ENCODE data around the gene TJP3.

DNA sequence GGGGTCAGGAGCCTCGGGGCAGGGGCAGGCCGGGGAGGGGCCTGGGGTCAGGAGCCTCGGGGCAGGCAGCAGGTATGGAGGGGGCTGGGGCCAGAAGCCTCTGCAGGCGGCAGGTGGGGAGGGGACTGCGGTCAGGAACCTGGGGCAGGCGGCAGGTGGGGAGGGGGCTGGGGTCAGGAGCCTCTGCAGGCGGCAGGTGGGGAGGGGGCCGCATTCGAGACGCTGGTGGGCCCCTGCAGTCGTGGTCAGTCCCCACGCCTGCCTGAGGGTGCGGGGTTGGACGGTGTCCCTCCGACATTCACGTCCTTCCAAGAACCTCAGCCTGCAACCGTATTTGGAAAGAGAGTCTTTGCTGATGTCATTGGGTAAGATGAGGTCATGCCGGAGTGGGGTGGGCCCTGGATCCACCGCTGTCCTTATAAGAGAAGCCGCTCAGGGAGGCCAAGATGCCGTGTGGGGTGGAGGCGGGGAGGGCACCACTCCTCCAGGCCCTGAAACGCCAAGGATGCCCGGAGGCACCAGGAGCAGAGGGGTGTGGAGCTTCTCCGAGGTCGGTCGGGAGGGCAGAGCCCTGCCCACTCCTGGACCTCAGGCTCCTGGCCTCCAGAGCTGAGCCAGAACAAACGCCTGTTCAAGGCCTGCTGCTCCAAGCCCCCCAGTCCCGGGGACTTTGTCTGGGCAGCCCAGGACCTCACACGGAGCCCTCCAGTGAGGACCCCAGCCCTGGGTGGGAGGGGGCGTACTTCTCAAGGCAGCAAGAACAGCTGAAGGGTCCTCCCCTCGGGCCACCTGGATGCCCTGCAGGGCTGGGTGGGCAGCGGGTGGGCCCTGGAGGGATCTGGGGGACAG, 38.0 kb upstream of the TJP3 start:
- TF ChIP-seq, protein P1, sequence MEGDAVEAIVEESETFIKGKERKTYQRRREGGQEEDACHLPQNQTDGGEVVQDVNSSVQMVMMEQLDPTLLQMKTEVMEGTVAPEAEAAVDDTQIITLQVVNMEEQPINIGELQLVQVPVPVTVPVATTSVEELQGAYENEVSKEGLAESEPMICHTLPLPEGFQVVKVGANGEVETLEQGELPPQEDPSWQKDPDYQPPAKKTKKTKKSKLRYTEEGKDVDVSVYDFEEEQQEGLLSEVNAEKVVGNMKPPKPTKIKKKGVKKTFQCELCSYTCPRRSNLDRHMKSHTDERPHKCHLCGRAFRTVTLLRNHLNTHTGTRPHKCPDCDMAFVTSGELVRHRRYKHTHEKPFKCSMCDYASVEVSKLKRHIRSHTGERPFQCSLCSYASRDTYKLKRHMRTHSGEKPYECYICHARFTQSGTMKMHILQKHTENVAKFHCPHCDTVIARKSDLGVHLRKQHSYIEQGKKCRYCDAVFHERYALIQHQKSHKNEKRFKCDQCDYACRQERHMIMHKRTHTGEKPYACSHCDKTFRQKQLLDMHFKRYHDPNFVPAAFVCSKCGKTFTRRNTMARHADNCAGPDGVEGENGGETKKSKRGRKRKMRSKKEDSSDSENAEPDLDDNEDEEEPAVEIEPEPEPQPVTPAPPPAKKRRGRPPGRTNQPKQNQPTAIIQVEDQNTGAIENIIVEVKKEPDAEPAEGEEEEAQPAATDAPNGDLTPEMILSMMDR (IDR thresholded peaks at IDR 0.05; ENCODE audit: low read depth, low read length, poor library complexity, severe bottlenecking), result no peak
- no peak for TF ChIP-seq EZH2phosphoT487 (IDR thresholded peaks at IDR 0.05; ENCODE audit: borderline replicate concordance, low read length)

Measured in DOHH2 (cell line).